Frontal cortex (tissue), 4 donors: ENCODE data around the gene PSMD3. TPM values are rescaled to one million over a fixed set of nuclear protein-coding genes. Genes with fewer than 3 reads are reported as not detected.

Experiments used
- DNase-seq, 2 donors: peaks; one replicate each; pipeline ENCODE4 v3.0.0; 2012; ENCODE audit warnings: low spot score in 2 of 2
- FAIRE-seq: peaks from 2 replicates; lab custom pipeline; 2012; peaks lifted over from hg19 to GRCh38; lab: Jason Lieb, UNC
- total RNA-seq: library from RNA; depleted of rRNA; stranded (reverse); fragments of >200 nt; gene quantifications from one replicate; pipeline ENCODE4 v1.2.3, GENCODE V29; 2014
- donor health status: control.
- donor health status: control.
- donor health status: control.

The PSMD3 gene
- total RNA-seq, 1 donor from 2014 or later: 77.0 TPM

- FAIRE-seq (no peak), DNase-seq (no peak)
Observed at GRCh38 chr17:40018211-40019121, 37.9 kb downstream of the PSMD3 start.

- DNase-seq (no peak), FAIRE-seq (no peak)
Observed at GRCh38 chr17:40019140-40019991, 38.8 kb downstream of the PSMD3 start.

DNA sequence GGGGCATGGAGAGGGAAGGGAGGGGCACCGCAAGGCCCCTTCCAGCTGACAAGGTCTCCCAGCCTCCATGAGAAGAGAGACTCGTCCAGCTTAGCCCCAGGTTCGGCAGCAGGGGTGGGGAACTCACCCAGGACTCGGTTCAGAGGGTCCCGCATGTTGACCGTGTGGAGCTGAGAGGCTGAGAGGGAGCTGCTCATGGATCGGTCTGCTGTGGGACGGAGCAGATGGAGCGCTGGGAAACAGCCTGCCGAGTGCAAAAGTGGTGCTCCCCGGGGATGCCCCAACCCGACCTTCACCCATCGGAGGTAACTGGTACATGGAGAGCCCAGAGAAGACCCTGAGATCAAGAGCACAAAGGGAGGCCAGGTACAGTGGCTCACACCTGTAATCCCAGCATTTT lies 39.5 kb downstream of the PSMD3 start:
- no peak for FAIRE-seq
- no peak for DNase-seq

GRCh38 chr17:40021451-40021971 lies 40.9 kb downstream of the PSMD3 start:
- no peak for FAIRE-seq
- DNase-seq: no peak

GRCh38 chr17:40022497-40022896 lies 41.9 kb downstream of the PSMD3 start:
- no peak for DNase-seq
- no peak for FAIRE-seq

DNA sequence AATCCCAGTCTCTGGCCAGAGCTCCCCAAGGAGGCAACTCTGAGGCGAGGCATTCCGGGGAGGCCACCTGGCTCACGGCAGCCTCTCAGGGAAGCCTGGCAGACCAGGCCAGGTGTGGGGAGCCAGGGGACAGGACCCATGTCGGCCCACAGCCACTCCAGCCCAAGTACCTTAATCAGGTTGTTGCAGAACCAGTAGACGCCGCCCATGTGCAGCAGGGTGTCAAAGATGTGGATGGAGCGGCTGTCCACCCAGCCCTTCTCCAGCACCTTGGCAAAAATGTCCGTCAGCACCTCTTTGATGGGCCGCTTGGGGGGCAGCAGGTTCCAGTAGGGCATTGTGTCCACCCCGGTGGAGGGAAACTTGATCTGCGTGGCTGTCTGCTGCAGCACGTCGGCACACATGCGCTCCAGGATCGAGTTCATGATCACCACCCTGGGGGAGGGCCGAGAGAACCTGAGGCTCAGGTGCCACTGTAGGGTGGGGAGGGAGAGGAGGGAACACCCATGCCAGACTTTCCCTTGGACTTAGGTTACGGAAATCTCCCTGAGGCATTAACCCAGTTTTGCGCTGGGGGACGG lies 42.4 kb downstream of the PSMD3 start:
- no peak for FAIRE-seq
- no peak for DNase-seq

- no peak for DNase-seq
- no peak for FAIRE-seq
Observed at GRCh38 chr17:40023590-40024292, 43.1 kb downstream of the PSMD3 start.

GRCh38 chr17:40024901-40025300 lies 44.3 kb downstream of the PSMD3 start:
- FAIRE-seq (no peak), DNase-seq (no peak)

DNA sequence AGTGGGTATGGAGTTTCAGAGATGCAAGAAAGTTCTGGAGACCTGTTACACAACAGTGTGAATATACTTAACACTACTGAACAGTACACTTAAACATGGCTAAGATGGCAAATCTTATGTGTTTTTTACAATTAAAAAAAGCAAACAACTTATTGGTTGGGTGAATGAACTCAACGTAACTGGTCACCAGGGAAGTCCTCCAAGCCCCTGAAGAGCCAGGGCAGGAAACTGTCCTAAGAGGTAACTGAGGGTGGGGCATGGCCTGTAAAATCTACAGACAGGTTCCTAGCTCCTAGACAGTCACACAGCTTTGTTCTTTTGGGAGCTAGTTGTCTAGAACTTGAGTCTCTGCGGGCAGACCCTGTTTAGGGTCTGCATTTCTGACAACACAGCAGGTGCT lies 45.0 kb downstream of the PSMD3 start:
- FAIRE-seq (no peak), DNase-seq (no peak)

GRCh38 chr17:40025991-40026815 lies 45.6 kb downstream of the PSMD3 start:
- DNase-seq (no peak), FAIRE-seq (no peak)

GRCh38 chr17:40026816-40027613 lies 46.4 kb downstream of the PSMD3 start:
- DNase-seq (peak; percentile 66 to 87), FAIRE-seq (no peak)

- FAIRE-seq: no peak
Observed at GRCh38 chr17:40027614-40028012, 47.0 kb downstream of the PSMD3 start.

DNA sequence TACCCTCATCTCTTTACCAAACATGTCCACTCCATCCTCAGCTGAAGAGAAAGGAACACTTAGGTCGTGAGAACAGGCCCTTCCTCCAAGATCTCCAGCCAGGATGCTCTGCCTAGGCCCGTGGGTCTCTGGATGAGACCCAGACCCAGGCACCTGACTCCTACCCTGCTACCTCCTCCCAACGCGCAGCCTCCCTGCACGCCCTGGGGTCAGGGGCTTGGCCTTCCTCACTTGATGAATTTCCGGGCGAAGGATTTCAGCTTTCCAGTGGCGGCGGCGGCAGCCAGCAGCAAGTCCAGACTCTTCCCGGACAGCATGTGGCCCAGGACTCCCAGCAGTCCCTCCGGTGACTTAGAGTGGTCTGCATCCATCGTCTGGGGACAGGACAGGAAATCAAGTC lies 48.0 kb downstream of the PSMD3 start:
- FAIRE-seq: no peak
- DNase-seq: no peak

More at GRCh38 chr17:40027614-40028012, 47.0 kb downstream of the PSMD3 start:
- DNase-seq: no peak

DNA sequence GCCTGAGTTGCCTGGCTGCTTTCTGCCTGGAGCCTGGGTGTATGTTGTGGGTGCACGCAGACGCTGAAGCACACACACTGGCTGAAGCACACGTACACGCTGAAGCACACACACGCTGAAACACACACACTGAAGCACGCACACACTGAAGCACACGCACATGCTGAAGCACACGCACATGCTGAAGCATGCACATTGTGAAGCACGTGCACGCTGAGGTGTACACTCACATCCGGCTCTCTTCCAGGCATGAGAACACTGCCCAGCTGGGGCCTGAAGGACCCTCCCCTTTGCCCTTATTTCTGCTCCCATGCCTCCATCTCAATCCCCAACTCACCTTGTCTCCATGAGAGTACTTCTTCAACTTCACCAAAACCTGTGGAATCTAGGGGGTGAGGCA lies 51.1 kb downstream of the PSMD3 start:
- FAIRE-seq (no peak), DNase-seq (no peak)

DNA sequence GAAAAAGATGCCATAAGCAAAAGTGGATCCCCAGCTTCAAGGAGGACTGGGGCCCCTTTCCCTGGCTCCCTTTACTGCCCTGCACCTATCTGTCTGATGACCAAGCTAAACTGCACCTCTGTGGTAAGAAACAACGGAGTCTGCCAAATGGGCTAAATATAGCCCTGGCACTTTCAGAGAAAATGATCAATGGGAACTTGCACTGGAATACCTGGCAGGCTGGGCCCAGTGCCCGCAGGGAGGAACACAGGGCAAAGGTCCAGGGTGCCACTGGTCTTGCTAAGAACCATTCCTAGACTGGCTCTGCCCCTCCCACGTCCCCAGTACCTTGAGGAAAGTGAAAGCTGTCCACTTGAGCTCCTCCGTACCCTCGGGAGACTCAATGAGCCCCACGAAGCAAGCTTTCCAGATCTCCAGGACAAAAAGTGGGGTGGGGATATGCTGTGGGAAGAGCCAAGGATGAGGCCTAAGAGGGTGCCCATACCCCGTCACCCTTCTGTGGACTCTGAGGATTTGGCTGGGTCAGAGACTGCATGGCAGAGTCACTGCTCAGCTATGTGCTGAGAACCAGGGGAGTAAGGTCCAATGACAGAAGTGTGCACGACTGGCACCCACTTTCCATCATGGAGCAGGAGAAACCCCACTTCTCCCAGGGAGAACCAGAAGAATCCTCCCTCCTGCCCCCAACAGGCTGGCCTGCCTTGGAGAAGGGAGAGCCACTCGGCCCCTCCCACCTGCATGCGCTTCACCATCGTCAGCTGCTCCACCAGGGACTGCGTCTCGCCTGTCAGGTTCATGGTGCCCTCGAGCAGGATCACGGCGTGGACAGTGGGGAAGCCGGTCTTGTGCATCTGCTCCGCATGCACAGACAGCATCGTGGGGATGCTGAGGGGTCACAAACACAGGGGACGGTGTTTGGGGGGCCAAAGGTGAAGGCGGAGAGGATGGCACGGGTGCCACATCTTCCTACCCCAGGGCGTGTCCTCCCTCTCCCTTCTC lies 52.0 kb downstream of the PSMD3 start:
- no peak for FAIRE-seq

DNA sequence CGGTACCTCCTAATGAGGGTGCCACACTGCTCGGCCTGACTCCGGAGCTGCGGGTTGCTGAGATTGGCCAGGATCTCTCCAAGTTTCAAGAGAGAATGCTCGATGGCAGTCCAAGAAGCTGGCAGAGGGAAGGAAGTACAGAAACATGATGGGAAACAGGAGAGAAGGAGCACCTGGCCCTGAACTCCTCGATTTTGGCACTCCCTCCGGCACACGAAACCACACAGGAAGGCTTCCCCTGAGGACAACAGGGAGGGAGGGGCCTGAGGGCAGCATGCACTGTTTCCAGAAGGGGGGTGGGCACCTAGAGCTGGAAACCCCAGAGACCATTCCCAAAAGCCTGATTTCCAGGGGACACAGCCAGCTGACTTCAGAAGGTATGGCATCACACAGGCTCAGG lies 52.7 kb downstream of the PSMD3 start:
- no peak for FAIRE-seq
- DNase-seq: no peak

More for the DNA sequence above, 52.0 kb downstream of the PSMD3 start:
- DNase-seq: no peak
